ENCODE measurements around the gene PFDN6. TPM values are rescaled to one million over a fixed set of nuclear protein-coding genes. Genes with fewer than 3 reads are reported as not detected.

PFDN6 gene
- total and polyA plus RNA-seq, 10 of the 15 experiments (the other 5 are each of a cell fraction or from before 2014, with no cell fraction given), result 3.1 to 168 (median 82.6) TPM

GRCh38 chr6:33292996-33293682 lies 3.7 kb downstream of the PFDN6 start:
- in situ Hi-C loops (cut with MboI), result no loop called here
- DNase-seq (ENCODE audit: low read depth, low spot score) (no peak), FAIRE-seq (no peak), ATAC-seq (no peak)
- TF ChIP-seq RAD51 (IDR thresholded peaks at IDR 0.05), result no peak
- no peak for TF ChIP-seq HDAC2 (IDR thresholded peaks at IDR 0.05)
- no peak for TF ChIP-seq RB1 (IDR thresholded peaks at IDR 0.05; ENCODE audit: borderline replicate concordance)
- TF ChIP-seq EP300 (IDR thresholded peaks at IDR 0.05; ENCODE audit: borderline replicate concordance in 1 of 2, control insufficient read depth in 1 of 2, low read depth in 2 of 2, low read length in 2 of 2), result no peak
- no peak for TF ChIP-seq SMAD5 (IDR thresholded peaks at IDR 0.05; ENCODE audit: low read depth)
- TF ChIP-seq ZNF687 (IDR thresholded peaks at IDR 0.05), result no peak
- no peak for TF ChIP-seq SRF (IDR thresholded peaks at IDR 0.05; ENCODE audit: low read depth in 2 of 2, low read length in 2 of 2)
- TF ChIP-seq E4F1 (IDR thresholded peaks at IDR 0.05; ENCODE audit: borderline replicate concordance, partially characterized antibody), result no peak
- TF ChIP-seq SREBF2 (IDR thresholded peaks at IDR 0.05; ENCODE audit: low read length), result no peak
- TF ChIP-seq CHD1 (IDR thresholded peaks at IDR 0.05; ENCODE audit: low read depth, low read length), result no peak
- no peak for TF ChIP-seq ZNF207 (IDR thresholded peaks at IDR 0.05; ENCODE audit: borderline replicate concordance)
- TF ChIP-seq ESRRA (IDR thresholded peaks at IDR 0.05; ENCODE audit: low read length), result no peak
- TF ChIP-seq E2F4 (IDR thresholded peaks at IDR 0.05; ENCODE audit: low read depth, low read length), result no peak
- Histone ChIP-seq H4K20me1 (ENCODE audit: control insufficient read depth, insufficient read depth) (no peaks in the 10 kb centered on the region), H3K9ac (ENCODE audit: control insufficient read depth, insufficient read depth, low read length) (no peak overlapping the region), H3K27me3 (replicated peaks in 1 of 2; ENCODE audit: control insufficient read depth in 2 of 2, insufficient read depth in 2 of 2, low read length in 1 of 2) (no peaks in the 10 kb centered on the region), H2AFZ (ENCODE audit: control insufficient read depth, low read depth, low read length) (no peak overlapping the region), H3K9me3 (replicated peaks; ENCODE audit: control insufficient read depth, insufficient read depth, low read length) (no peaks in the 10 kb centered on the region), H3K4me1 (ENCODE audit: control insufficient read depth, insufficient read depth, low read length) (peaks cover 7% of the 10 kb centered on the region), H3K4me3 (no peak overlapping the region), H3K79me2 (ENCODE audit: control insufficient read depth, insufficient read depth, low read length) (peaks cover 27% of the 10 kb centered on the region), H3K27ac (ENCODE audit: control insufficient read depth, insufficient read depth) (no peak overlapping the region), H3K4me2 (ENCODE audit: control insufficient read depth, insufficient read depth) (no peak overlapping the region), H3K36me3 (ENCODE audit: control insufficient read depth in 2 of 2, insufficient read depth in 2 of 2, low read length in 1 of 2) (peaks cover 0 to 9% of the 10 kb centered on the region in 2 experiments; a peak in 3 of 4 replicates)
- ChIA-PET CTCF (no interaction called here), RAD21 (ENCODE audit: unreplicated experiment) (no interaction called here), SMC1A (ENCODE audit: uncharacterized antibody, unreplicated experiment) (no interaction called here), POLR2A (no interaction called here)
- intact Hi-C loops (cut with micrococcal nuclease; ENCODE audit: unreplicated experiment), result no loop called here
- no TSS peak for BruUV-seq (replicated peaks)
- WGBS (ENCODE audit: insufficient coverage, insufficient replicate concordance, low lambda C conversion rate, missing lambda C conversion rate), result 91% methylated on average over 16 of the region's 16 CpGs
